B cell (primary cell): Measurements from ENCODE around the gene SMIM20. TPM values are rescaled to one million over a fixed set of nuclear protein-coding genes. Genes with fewer than 3 reads are reported as not detected.

ENCODE experiments used
- ATAC-seq: fragments of 200-7000 bp; cut with Tn5 transposase; one replicate; pipeline ENCODE4 v1.10.0; 2021; ENCODE audit warnings: low read depth, mild to moderate bottlenecking, moderate number of reproducible peaks, moderate library complexity
- CTCF ChIA-PET: fragments of 350-600 bp; sonication (Branson Sonifier 250); formaldehyde crosslinking; loops from one replicate; lab custom pipeline; 2021; ENCODE audit warnings: antibody characterized with exemption, inconsistent platforms; lab: Charles Lee
- POLR2A ChIA-PET: fragments of 350-600 bp; sonication (Branson Sonifier 250); formaldehyde crosslinking; loops from one replicate; lab custom pipeline; 2021; ENCODE audit warnings: antibody characterized with exemption; lab: Charles Lee
- DNase-seq: peaks from one replicate; pipeline ENCODE4 v3.0.0; 2013
- H2AFZ ChIP-seq: 2 replicates; pipeline ENCODE4 v1.6.1; 2012; ENCODE audit warnings: mild to moderate bottlenecking, low read depth, low read length; ENCODE audit not compliant: insufficient read depth, poor library complexity, severe bottlenecking
- H3K27ac ChIP-seq, 2 donors: 1 replicate in 1 of 2; 2 replicates in 1 of 2; pipeline ENCODE4 v1.5.1; 2012 to 2013; ENCODE audit warnings: low read length in 2 of 2, mild to moderate bottlenecking in 2 of 2, moderate library complexity in 1 of 2
- H3K27me3 ChIP-seq, 4 experiments: fragments of 200-600 bp in 1 of 4; sonication (generic) in 1 of 4; replicated peaks in 1 of 4; 1 replicate in 2 of 4; 2 replicates in 2 of 4; pipeline versions ENCODE4 v1.6.1 to v1.7.0; 2013 to 2016; ENCODE audit warnings: low read length in 3 of 4, mild to moderate bottlenecking in 2 of 4, mixed read lengths in 1 of 4, moderate library complexity in 1 of 4; ENCODE audit not compliant: insufficient read depth in 4 of 4, control insufficient read depth in 3 of 4; ENCODE audit errors: control extremely low read depth in 1 of 4
- H3K36me3 ChIP-seq, 2 experiments: replicated peaks in 1 of 2; 1 replicate in 1 of 2; 2 replicates in 1 of 2; pipeline versions ENCODE4 v1.6.1 to v1.7.1; 2013; ENCODE audit warnings: low read length in 1 of 2; ENCODE audit not compliant: insufficient read depth in 2 of 2, control insufficient read depth in 1 of 2; ENCODE audit errors: control extremely low read depth in 1 of 2, extremely low read depth in 1 of 2
- H3K4me1 ChIP-seq, 2 donors: fragments of 200-600 bp in 1 of 2; sonication (generic) in 1 of 2; 1 replicate in 1 of 2; 2 replicates in 1 of 2; pipeline versions ENCODE4 v1.5.1 to v1.6.1; 2013 to 2017; ENCODE audit warnings: low read length in 2 of 2; ENCODE audit not compliant: control insufficient read depth in 2 of 2, insufficient read depth in 2 of 2
- H3K4me2 ChIP-seq: replicated peaks from 2 replicates; pipeline ENCODE3; 2012; ENCODE audit warnings: mild to moderate bottlenecking, low read depth, low read length; ENCODE audit not compliant: poor library complexity, severe bottlenecking
- H3K4me3 ChIP-seq, 5 experiments: fragments of 200-600 bp in 1 of 5; sonication (generic) in 1 of 5; 1 replicate in 3 of 5; 2 replicates in 2 of 5; pipeline versions ENCODE4 v1.5.1 to v1.7.0; 2011 to 2016; ENCODE audit warnings: low read length in 4 of 5, mild to moderate bottlenecking in 4 of 5, low read depth in 2 of 5, control low read depth in 1 of 5, moderate library complexity in 1 of 5; ENCODE audit not compliant: insufficient read depth in 1 of 5; ENCODE audit errors: control extremely low read depth in 1 of 5, extremely low read depth in 1 of 5
- H3K79me2 ChIP-seq: fragments of 200-600 bp; sonication (generic); one replicate; pipeline ENCODE4 v1.6.0; 2016; ENCODE audit warnings: low read length; ENCODE audit not compliant: control insufficient read depth, insufficient read depth
- H3K9ac ChIP-seq: fragments of 200-600 bp; sonication (generic); 2 replicates; pipeline ENCODE4 v1.6.1; 2017; ENCODE audit warnings: mild to moderate bottlenecking, low read length, moderate library complexity
- H3K9me3 ChIP-seq, 3 donors: one replicate each; pipeline versions ENCODE4 v1.6.1 to v1.7.1; 2013; ENCODE audit warnings: low read length in 2 of 3; ENCODE audit not compliant: control insufficient read depth in 2 of 3, insufficient read depth in 1 of 3; ENCODE audit errors: control extremely low read depth in 1 of 3
- H4K20me1 ChIP-seq: 2 replicates; pipeline ENCODE4 v1.6.0; 2012; ENCODE audit warnings: mild to moderate bottlenecking, low read length; ENCODE audit not compliant: insufficient read depth, control insufficient read depth, poor library complexity, severe bottlenecking
- H3K27ac Mint-ChIP-seq: one replicate; pipeline ENCODE4 v1.8.0; 2021; ENCODE audit warnings: mixed read lengths
- H3K27me3 Mint-ChIP-seq: one replicate; pipeline ENCODE4 v1.8.0; 2021; ENCODE audit warnings: mixed read lengths
- H3K4me1 Mint-ChIP-seq: one replicate; pipeline ENCODE4 v1.8.0; 2021; ENCODE audit warnings: mixed read lengths
- H3K4me3 Mint-ChIP-seq: one replicate; pipeline ENCODE4 v1.8.0; 2021; ENCODE audit warnings: mixed read lengths
- H3K9me3 Mint-ChIP-seq: one replicate; pipeline ENCODE4 v1.8.0; 2022; ENCODE audit warnings: mixed read lengths; ENCODE audit not compliant: insufficient read depth
- EZH2 ChIP-seq: IDR thresholded peaks from 2 replicates; pipeline ENCODE4 v1.6.1; 2012; ENCODE audit warnings: borderline replicate concordance, low read depth, mild to moderate bottlenecking, moderate library complexity, low read length; ENCODE audit not compliant: insufficient read depth, poor library complexity, severe bottlenecking
- WGBS: methylation state at CpG from one replicate; pipeline ENCODE4 v1.1.5; 2013; ENCODE audit warnings: missing lambda C conversion rate; ENCODE audit not compliant: insufficient coverage; 5-methylcytosine and 5-hydroxymethylcytosine counted together
- intact Hi-C: fragments of 100-400 bp; cut with micrococcal nuclease; formaldehyde crosslinking; loops from one replicate; pipeline ENCODE4 v1.10.0; 2022
- polyA plus RNA-seq: library from polyadenylated mRNA; depleted of rRNA; stranded (reverse); fragments of >200 nt; gene quantifications from 2 replicates; pipeline ENCODE4 v1.2.3, GENCODE V29; 2012
- total RNA-seq, 2 donors: library from RNA; stranded (reverse); fragments of 120-200 nt in 1 of 2; gene quantifications; 1 replicate in 1 of 2; 2 replicates in 1 of 2; pipeline versions ENCODE4 v1.2.3 to v1.2.4, GENCODE V29; 2013 to 2022
- TF ChIP-seq, protein P1 (sequence below): fragments of 200-600 bp; IDR thresholded peaks from one replicate; pipeline ENCODE4 v1.8.0; 2022; ENCODE audit warnings: antibody characterized with exemption, mild to moderate bottlenecking

SMIM20 gene
- total and polyA plus RNA-seq, 2 donors (not counting 1 experiment from before 2014, with no cell fraction given), result 12.6 to 20.2 TPM

DNA sequence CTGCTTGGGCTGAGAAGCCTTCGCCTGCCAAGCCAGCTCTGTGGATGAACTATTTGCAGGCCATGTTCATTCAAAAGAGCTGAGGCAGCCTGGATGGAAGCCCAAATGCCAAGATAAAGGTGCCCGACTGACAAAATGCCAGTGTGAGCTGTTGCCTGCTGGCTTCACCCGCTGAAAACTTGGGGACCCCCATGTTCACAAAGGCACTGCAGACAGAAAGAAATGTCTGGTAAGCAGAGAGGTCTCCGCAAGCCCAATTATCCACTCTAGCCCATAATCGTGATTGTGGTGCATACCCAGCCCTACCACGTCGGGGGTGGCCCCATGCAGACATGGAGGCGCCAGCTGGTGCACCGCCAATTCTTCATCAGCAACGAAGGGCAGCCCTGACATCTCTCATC, 13.0 kb upstream of the SMIM20 start:
- ChIA-PET CTCF (interaction anchor here (1.5 kb wide), 1 partner anchor 87 kb away, joined by 4 read pairs; no protein-coding TSS in a partner anchor), POLR2A (interaction anchor here (0.7 kb wide), 1 partner anchor 22 kb away, joined by 3 read pairs; no protein-coding TSS in a partner anchor)
- H3K27ac ChIP-seq, result no peak overlapping the region
- H3K4me1 ChIP-seq, result peaks cover 26 to 29% of the 10 kb centered on the region in 2 donors
- ATAC-seq (no peak), DNase-seq (no peak)
- peaks cover 3% of the 10 kb centered on the region for H3K79me2 ChIP-seq
- H3K27me3 ChIP-seq, result no peaks in the 10 kb centered on the region
- no peak overlapping the region for H2AFZ ChIP-seq
- Mint-ChIP-seq H3K27ac (no peak overlapping the region), H3K4me1 (peaks cover 45% of the 10 kb centered on the region), H3K4me3 (no peak overlapping the region), H3K27me3 (no peaks in the 10 kb centered on the region), H3K9me3 (no peaks in the 10 kb centered on the region)
- no peak overlapping the region for H3K4me2 ChIP-seq
- intact Hi-C loops, result no loop called here
- no peaks in the 10 kb centered on the region for H4K20me1 ChIP-seq
- no peaks in the 10 kb centered on the region for H3K36me3 ChIP-seq
- 97% methylated on average over 10 of the region's 10 CpGs for WGBS
- H3K4me3 ChIP-seq, result no peak overlapping the region
- TF ChIP-seq, protein P1, sequence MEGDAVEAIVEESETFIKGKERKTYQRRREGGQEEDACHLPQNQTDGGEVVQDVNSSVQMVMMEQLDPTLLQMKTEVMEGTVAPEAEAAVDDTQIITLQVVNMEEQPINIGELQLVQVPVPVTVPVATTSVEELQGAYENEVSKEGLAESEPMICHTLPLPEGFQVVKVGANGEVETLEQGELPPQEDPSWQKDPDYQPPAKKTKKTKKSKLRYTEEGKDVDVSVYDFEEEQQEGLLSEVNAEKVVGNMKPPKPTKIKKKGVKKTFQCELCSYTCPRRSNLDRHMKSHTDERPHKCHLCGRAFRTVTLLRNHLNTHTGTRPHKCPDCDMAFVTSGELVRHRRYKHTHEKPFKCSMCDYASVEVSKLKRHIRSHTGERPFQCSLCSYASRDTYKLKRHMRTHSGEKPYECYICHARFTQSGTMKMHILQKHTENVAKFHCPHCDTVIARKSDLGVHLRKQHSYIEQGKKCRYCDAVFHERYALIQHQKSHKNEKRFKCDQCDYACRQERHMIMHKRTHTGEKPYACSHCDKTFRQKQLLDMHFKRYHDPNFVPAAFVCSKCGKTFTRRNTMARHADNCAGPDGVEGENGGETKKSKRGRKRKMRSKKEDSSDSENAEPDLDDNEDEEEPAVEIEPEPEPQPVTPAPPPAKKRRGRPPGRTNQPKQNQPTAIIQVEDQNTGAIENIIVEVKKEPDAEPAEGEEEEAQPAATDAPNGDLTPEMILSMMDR, result no peak
- TF ChIP-seq EZH2, result no peak
- no peak overlapping the region for H3K9ac ChIP-seq
- no peaks in the 10 kb centered on the region for H3K9me3 ChIP-seq
